ENCODE results near the gene STPG4.

The STPG4 gene

GRCh38 chr2:47087051-47087450 lies 68.1 kb downstream of the STPG4 start:
- no peak for DNase-seq (ENCODE audit: low spot score)

- no peak for DNase-seq (ENCODE audit: low spot score)
Measured at GRCh38 chr2:47086571-47086970, 68.5 kb downstream of the STPG4 start.

- no peak for DNase-seq (ENCODE audit: low spot score)
Measured at GRCh38 chr2:47086054-47086471, 69.0 kb downstream of the STPG4 start.

- DNase-seq (ENCODE audit: low spot score): no peak
Measured at GRCh38 chr2:47083886-47084687, 71.0 kb downstream of the STPG4 start.

- DNase-seq (ENCODE audit: low spot score): no peak
Measured at GRCh38 chr2:47083485-47083884, 71.6 kb downstream of the STPG4 start.

- DNase-seq (ENCODE audit: low spot score): no peak
Measured at GRCh38 chr2:47083005-47083404, 72.1 kb downstream of the STPG4 start.

- DNase-seq (ENCODE audit: low spot score): no peak
Measured at GRCh38 chr2:47080888-47081301, 74.2 kb downstream of the STPG4 start.

GRCh38 chr2:47079515-47080412 lies 75.3 kb downstream of the STPG4 start:
- no peak for DNase-seq (ENCODE audit: low spot score)

- DNase-seq (ENCODE audit: low spot score): no peak
Measured at GRCh38 chr2:47078541-47079482, 76.3 kb downstream of the STPG4 start.

- no peak for DNase-seq (ENCODE audit: low spot score)
Measured at GRCh38 chr2:47077442-47078117, 77.5 kb downstream of the STPG4 start.

- DNase-seq (ENCODE audit: low spot score): no peak
Measured at GRCh38 chr2:47076586-47077441, 78.3 kb downstream of the STPG4 start.

- no peak for DNase-seq (ENCODE audit: low spot score)
Measured at GRCh38 chr2:47076126-47076506, 79.0 kb downstream of the STPG4 start.

GRCh38 chr2:47075361-47076125 lies 79.6 kb downstream of the STPG4 start:
- DNase-seq (ENCODE audit: low spot score): no peak

- DNase-seq (ENCODE audit: low spot score): no peak
Measured at GRCh38 chr2:47074691-47075090, 80.4 kb downstream of the STPG4 start.

- no peak for DNase-seq (ENCODE audit: low spot score)
Measured at GRCh38 chr2:47073641-47074040, 81.5 kb downstream of the STPG4 start.

GRCh38 chr2:47073217-47073616 lies 81.9 kb downstream of the STPG4 start:
- DNase-seq (ENCODE audit: low spot score): no peak

- DNase-seq (ENCODE audit: low spot score): no peak
Measured at GRCh38 chr2:47072728-47073191, 82.3 kb downstream of the STPG4 start.

GRCh38 chr2:47072018-47072691 lies 83.0 kb downstream of the STPG4 start:
- no peak for DNase-seq (ENCODE audit: low spot score)

Data from CD4-positive, alpha-beta T cell treated with Interleukin-15 for 4 hours (primary cell).